Fibroblast of the aortic adventitia (primary cell): ENCODE results near the gene NFATC4. TPM values are rescaled to one million over a fixed set of nuclear protein-coding genes. Genes with fewer than 3 reads are reported as not detected.

Experiments used
- DNase-seq: peaks from one replicate; pipeline ENCODE4 v3.0.0-alpha.2; 2010; ENCODE audit warnings: low read depth
- H3K4me3 ChIP-seq: 2 replicates; pipeline ENCODE4 v1.5.1; 2011; ENCODE audit warnings: low read depth, mild to moderate bottlenecking, control low read depth, low read length, moderate library complexity
- CTCF ChIP-seq: IDR thresholded peaks from 2 replicates; pipeline ENCODE4 v1.5.1; 2011; ENCODE audit warnings: mild to moderate bottlenecking, low read length, control low read depth, inconsistent platforms; ENCODE audit not compliant: insufficient read depth
- total RNA-seq: library from RNA; depleted of rRNA; stranded (reverse); fragments of >200 nt; gene quantifications from 2 replicates; pipeline ENCODE4 v1.2.3, GENCODE V29; 2012; ENCODE audit warnings: low replicate concordance

The NFATC4 gene
- total RNA-seq, 1 donor = 77.9 TPM

- DNase-seq = no peak
- TF ChIP-seq CTCF = no peak
- no peak overlapping the region for H3K4me3 ChIP-seq
Observed at GRCh38 chr14:24338843-24339242, 29.1 kb upstream of the NFATC4 start.

- H3K4me3 ChIP-seq = no peak within 1 kb of the TSS
- DNase-seq = no peak
- no peak for TF ChIP-seq CTCF
Observed at GRCh38 chr14:24339284-24340151, 28.5 kb upstream of the NFATC4 start, which contains the start of gene RIPK3. RIPK3 (minus strand) TSS chr14:24339991; CDS start chr14:24339826, 165 bp downstream.

GRCh38 chr14:24340606-24341005 lies 27.4 kb upstream of the NFATC4 start:
- TF ChIP-seq CTCF = no peak
- DNase-seq = no peak
- H3K4me3 ChIP-seq = no peak overlapping the region

GRCh38 chr14:24342889-24343288 lies 25.1 kb upstream of the NFATC4 start:
- no peak for TF ChIP-seq CTCF
- H3K4me3 ChIP-seq = no peak overlapping the region
- no peak for DNase-seq

GRCh38 chr14:24343795-24344660 lies 24.0 kb upstream of the NFATC4 start:
- H3K4me3 ChIP-seq = no peak overlapping the region
- TF ChIP-seq CTCF = no peak
- no peak for DNase-seq

- H3K4me3 ChIP-seq = no peak overlapping the region
- no peak for TF ChIP-seq CTCF
- DNase-seq = no peak
Observed at GRCh38 chr14:24347134-24347533, 20.9 kb upstream of the NFATC4 start.
